ENCODE data around the gene LAPTM5.

The LAPTM5 gene

DNA sequence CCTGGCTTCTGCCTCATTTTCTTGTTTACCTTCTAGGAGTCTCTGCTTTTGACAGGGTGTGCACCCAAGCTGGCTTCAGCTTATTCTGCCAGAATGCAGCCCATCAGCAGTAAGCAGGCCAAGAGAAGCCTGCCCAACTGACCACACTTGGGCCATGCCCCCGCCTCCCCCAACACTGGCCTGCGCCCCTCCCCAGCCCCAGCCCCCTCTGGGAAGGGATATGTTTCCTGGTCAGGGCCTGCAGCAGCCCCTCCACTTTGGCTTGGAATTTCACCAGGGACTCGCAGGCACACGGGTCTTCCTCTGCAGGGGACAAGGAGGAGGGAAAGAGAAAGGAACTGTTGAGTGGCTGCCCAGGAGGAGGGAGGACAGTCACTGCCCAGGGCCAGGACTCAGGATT is 43.5 kb downstream of the LAPTM5 start:
- Histone ChIP-seq H3K9me3 (ENCODE audit: control insufficient read depth, low read length) (peaks cover 8% of the 10 kb centered on the region), H3K27me3 (replicated peaks; ENCODE audit: control insufficient read depth, insufficient read depth, low read length) (peaks cover 7% of the 10 kb centered on the region), H3K4me1 (ENCODE audit: control insufficient read depth, insufficient read depth, low read length) (peaks cover 4% of the 10 kb centered on the region), H3K4me3 (ENCODE audit: low read length) (no peak overlapping the region), H3K36me3 (ENCODE audit: control insufficient read depth, insufficient read depth, low read length, severe bottlenecking) (no peaks in the 10 kb centered on the region), H3K9ac (ENCODE audit: low read length) (no peak overlapping the region)
- no peak for DNase-seq (ENCODE audit: low read depth)

DNA sequence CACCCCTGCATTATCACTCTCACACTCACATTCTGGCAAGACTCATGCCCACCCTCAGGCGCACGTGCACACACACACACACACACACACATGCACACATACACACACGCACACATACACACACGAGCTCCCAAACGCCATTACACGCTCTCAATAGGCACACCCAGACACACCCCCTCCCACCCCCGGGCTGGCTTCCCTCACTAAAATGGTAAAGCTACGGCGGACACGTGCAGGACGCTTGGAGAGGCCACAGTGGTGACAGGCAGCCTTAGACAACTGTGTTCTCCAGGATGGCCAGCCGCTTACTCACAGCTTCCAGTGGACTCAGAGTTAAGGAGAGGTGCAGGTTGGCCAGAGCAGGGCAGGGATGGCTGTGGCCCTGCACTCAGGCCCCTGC is 44.3 kb downstream of the LAPTM5 start:
- H3K9ac ChIP-seq (ENCODE audit: low read length): no peak overlapping the region

DNA sequence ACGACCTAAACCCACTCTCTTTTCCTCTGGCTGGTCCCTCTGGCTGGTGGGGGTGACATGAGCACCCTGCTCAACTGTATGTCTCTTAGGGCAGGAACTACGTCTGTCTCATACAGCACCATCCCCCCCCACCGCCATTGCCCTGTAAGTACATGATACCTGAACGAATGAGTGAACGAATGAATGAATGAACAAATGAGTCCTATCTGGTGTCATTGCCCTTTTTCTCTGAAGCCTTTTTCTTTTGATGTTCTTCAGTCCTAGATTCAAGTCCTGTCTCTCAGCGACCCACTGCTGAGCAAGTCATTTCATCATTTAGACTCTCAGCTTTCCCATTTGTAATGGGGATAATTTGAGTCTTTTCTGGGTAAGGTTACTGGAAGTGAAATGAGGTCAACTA is 45.0 kb downstream of the LAPTM5 start:
- H3K4me3 ChIP-seq (ENCODE audit: low read length): no peak overlapping the region
- no peaks in the 10 kb centered on the region for H3K4me1 ChIP-seq (ENCODE audit: control insufficient read depth, insufficient read depth, low read length)
- no peak overlapping the region for H3K9ac ChIP-seq (ENCODE audit: low read length)
- H3K9me3 ChIP-seq (ENCODE audit: control insufficient read depth, low read length): peaks cover 8% of the 10 kb centered on the region
- DNase-seq (ENCODE audit: low read depth): no peak
- H3K36me3 ChIP-seq (ENCODE audit: control insufficient read depth, insufficient read depth, low read length, severe bottlenecking): no peaks in the 10 kb centered on the region
- peaks cover 7% of the 10 kb centered on the region for H3K27me3 ChIP-seq (replicated peaks; ENCODE audit: control insufficient read depth, insufficient read depth, low read length)

More for the DNA sequence above, 44.3 kb downstream of the LAPTM5 start:
- Histone ChIP-seq H3K4me3 (ENCODE audit: low read length) (no peak overlapping the region), H3K9me3 (ENCODE audit: control insufficient read depth, low read length) (peaks cover 8% of the 10 kb centered on the region), H3K36me3 (ENCODE audit: control insufficient read depth, insufficient read depth, low read length, severe bottlenecking) (no peaks in the 10 kb centered on the region), H3K27me3 (replicated peaks; ENCODE audit: control insufficient read depth, insufficient read depth, low read length) (peaks cover 7% of the 10 kb centered on the region), H3K4me1 (ENCODE audit: control insufficient read depth, insufficient read depth, low read length) (no peaks in the 10 kb centered on the region)
- no peak for DNase-seq (ENCODE audit: low read depth)

DNA sequence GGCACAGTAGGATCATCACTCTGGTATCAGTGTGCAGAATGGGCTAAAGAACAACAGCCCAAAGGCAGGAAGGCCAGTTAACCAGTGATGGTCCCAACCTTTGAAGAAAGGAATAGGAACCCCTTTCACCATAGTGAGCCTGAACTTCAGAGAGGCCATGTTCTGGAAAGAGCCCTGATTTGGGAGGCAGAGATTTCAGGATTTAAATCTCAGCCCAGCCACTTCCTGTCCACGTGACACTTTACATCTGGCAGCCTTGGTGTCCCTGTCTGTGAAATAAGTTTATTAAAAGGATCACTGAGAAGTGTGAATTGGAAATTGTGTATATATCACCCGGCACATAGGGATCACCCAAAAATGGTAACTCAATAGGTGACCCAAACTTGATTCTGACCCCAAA is 47.2 kb downstream of the LAPTM5 start:
- no peak for DNase-seq (ENCODE audit: low read depth)
- no peaks in the 10 kb centered on the region for H3K36me3 ChIP-seq (ENCODE audit: control insufficient read depth, insufficient read depth, low read length, severe bottlenecking)
- H3K4me3 ChIP-seq (ENCODE audit: low read length): no peak overlapping the region
- peaks cover 8% of the 10 kb centered on the region for H3K4me1 ChIP-seq (ENCODE audit: control insufficient read depth, insufficient read depth, low read length)
- no peak overlapping the region for H3K9ac ChIP-seq (ENCODE audit: low read length)
- peaks cover 7% of the 10 kb centered on the region for H3K27me3 ChIP-seq (replicated peaks; ENCODE audit: control insufficient read depth, insufficient read depth, low read length)
- peaks cover 6% of the 10 kb centered on the region for H3K9me3 ChIP-seq (ENCODE audit: control insufficient read depth, low read length)

DNA sequence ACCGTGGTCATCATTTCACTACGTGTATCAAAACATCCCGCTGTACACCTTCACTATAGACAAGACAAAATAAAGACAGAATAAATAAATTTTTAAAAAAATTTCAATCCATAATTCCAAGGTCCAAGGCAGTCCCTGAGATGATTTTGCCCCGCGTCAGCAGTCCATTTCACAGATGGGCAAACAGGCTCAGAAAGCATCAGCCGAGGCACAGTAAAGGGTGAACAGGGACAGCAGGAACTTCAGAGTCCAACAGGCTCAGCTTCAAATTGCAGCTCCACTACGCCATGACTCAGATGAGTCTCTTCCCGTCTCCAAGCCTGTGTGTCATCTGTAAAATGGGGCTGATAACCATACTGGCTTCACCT is 49.2 kb downstream of the LAPTM5 start:
- Histone ChIP-seq H3K36me3 (ENCODE audit: control insufficient read depth, insufficient read depth, low read length, severe bottlenecking) (no peaks in the 10 kb centered on the region), H3K4me1 (ENCODE audit: control insufficient read depth, insufficient read depth, low read length) (peaks cover 26% of the 10 kb centered on the region), H3K4me3 (ENCODE audit: low read length) (no peak overlapping the region), H3K27me3 (replicated peaks; ENCODE audit: control insufficient read depth, insufficient read depth, low read length) (peaks cover 7% of the 10 kb centered on the region), H3K9ac (ENCODE audit: low read length) (no peak overlapping the region), H3K9me3 (ENCODE audit: control insufficient read depth, low read length) (no peaks in the 10 kb centered on the region)
- DNase-seq (ENCODE audit: low read depth): no peak

DNA sequence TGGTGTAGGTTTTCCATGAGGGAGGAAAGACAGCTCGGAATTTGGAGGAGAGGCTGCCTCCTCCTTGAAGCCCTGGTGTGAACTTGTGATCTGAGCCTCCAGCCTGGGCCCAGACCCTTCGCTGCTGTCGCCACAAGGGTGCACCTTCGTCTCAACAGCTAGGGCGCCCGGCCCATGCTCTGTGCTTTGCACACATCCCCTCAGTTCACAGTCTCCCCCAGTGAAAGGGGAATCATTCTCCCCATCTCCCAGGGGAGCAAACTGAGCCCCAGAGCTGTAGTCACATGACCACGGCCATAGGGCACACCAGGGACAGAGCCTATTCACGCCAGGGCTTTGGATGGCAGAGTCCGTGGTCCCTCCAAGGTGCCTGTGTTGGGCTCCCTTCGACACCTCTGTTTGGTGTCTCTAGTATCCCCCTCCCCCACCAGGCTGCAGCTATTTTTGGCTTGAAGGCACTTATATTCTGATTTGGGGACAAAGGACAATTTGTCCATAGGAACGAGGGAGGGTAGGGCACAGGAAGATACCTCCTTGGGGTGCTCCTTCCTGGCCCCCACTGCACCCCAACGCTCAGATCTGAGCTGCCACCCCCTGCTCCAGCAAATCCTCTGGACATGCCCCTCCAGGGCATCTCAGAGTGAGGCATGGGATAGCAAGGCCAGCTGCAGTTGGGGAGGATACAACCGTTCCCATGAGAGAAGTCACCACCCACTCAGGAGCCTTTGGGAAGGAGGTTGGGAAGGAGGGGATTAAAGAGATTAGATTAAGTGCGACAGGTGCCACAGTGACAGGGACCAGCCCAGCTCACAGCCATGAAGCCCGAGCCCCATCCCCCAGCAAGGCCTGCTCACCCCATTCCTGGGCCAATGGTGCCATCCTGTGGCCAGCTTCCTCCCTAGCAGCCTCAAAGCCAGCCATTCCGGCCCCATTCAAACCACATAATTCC is 49.9 kb downstream of the LAPTM5 start:
- Histone ChIP-seq H3K9me3 (ENCODE audit: control insufficient read depth, low read length) (no peaks in the 10 kb centered on the region), H3K9ac (ENCODE audit: low read length) (no peak overlapping the region), H3K27me3 (replicated peaks; ENCODE audit: control insufficient read depth, insufficient read depth, low read length) (peaks cover 7% of the 10 kb centered on the region), H3K4me1 (ENCODE audit: control insufficient read depth, insufficient read depth, low read length) (peaks cover 26% of the 10 kb centered on the region), H3K36me3 (ENCODE audit: control insufficient read depth, insufficient read depth, low read length, severe bottlenecking) (no peaks in the 10 kb centered on the region), H3K4me3 (ENCODE audit: low read length) (no peak overlapping the region)
- DNase-seq (ENCODE audit: low read depth): peak; percentile 87

DNA sequence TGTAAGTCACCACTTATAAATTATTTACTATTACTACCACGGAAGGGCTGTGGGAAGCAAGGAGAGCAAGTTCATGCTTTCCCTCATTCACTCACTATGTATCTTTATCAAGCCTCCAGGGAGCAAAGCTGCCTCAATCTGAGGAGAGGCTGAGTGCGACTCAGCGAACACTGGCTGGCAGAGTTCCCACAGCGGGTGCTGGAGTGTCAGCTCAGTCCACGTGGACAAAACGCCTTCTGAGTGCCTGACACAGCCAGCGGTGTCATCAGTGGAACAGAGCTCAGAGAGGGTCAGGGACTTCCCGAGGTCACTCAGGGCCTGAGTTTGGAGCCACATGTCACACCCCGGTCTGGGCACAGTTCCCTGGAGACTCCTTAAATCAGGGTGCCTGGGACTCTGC is 51.0 kb downstream of the LAPTM5 start:
- H3K9me3 ChIP-seq (ENCODE audit: control insufficient read depth, low read length): no peaks in the 10 kb centered on the region
- peaks cover 27% of the 10 kb centered on the region for H3K4me1 ChIP-seq (ENCODE audit: control insufficient read depth, insufficient read depth, low read length)

DNA sequence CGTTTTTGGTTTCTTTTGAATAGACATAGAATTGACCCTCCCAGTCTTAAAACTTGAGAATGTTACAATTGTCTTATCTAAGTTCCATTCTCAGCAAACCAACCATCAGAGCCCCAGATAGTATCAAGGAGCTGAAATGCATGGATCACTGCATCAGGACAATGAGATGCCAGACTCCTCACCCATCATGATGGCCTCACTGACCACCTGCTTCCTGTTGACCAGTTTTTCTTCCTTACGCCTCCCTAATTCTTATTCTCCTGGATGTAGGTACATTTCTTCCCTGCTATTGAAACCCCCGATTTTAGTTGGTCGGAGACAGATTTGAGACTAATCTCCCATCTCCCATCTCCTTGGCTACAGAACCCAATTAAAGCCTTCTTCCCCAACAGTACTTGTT is 51.9 kb downstream of the LAPTM5 start:
- no peak overlapping the region for H3K4me3 ChIP-seq (ENCODE audit: low read length)
- H3K9ac ChIP-seq (ENCODE audit: low read length): no peak overlapping the region
- H3K4me1 ChIP-seq (ENCODE audit: control insufficient read depth, insufficient read depth, low read length): peaks cover 35% of the 10 kb centered on the region
- no peaks in the 10 kb centered on the region for H3K9me3 ChIP-seq (ENCODE audit: control insufficient read depth, low read length)
- H3K36me3 ChIP-seq (ENCODE audit: control insufficient read depth, insufficient read depth, low read length, severe bottlenecking): no peaks in the 10 kb centered on the region
- H3K27me3 ChIP-seq (replicated peaks; ENCODE audit: control insufficient read depth, insufficient read depth, low read length): no peaks in the 10 kb centered on the region
- DNase-seq (ENCODE audit: low read depth): no peak

More for the DNA sequence above, 51.0 kb downstream of the LAPTM5 start:
- Histone ChIP-seq H3K9ac (ENCODE audit: low read length) (no peak overlapping the region), H3K27me3 (replicated peaks; ENCODE audit: control insufficient read depth, insufficient read depth, low read length) (peaks cover under 1% of the 10 kb centered on the region), H3K36me3 (ENCODE audit: control insufficient read depth, insufficient read depth, low read length, severe bottlenecking) (no peaks in the 10 kb centered on the region), H3K4me3 (ENCODE audit: low read length) (no peak overlapping the region)
- DNase-seq (ENCODE audit: low read depth): peak; percentile 25

DNA sequence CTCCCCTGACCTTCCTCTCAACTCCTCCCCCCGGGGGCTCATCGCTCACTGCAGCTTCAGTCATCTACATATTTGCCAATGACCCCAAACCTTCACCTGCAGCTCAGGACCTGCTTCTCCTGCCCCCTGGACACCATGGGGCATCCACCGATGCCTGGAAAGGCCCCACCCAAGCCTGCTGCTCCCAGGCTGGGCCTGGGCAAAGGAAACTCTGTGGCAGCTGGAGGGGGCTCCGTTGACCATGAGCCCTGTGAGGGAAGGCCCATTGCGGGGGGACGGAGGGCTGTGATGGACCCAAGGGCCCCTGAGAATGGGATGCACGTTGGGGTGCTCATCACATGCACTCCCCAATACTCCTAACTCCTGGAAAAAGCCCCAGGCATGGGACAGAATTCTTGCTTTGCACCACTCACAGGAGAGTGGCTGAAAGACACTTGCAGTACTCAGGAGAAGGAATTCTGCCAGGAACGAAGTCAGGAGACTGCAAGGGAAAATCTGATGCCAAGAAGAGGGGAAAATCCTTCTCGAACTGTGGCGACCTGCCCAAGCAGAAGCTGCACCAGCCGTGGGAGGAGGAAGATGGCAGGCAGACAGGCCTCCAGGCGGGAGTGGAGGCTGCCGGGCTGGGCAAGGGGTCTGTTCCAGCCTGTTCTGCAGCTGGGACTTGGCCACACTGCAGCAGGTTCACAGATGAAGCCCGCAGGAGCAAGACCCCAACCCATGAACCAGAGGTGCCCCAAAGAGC is 52.6 kb downstream of the LAPTM5 start:
- no peak for DNase-seq (ENCODE audit: low read depth)
- no peaks in the 10 kb centered on the region for H3K36me3 ChIP-seq (ENCODE audit: control insufficient read depth, insufficient read depth, low read length, severe bottlenecking)
- no peak overlapping the region for H3K4me3 ChIP-seq (ENCODE audit: low read length)
- H3K9me3 ChIP-seq (ENCODE audit: control insufficient read depth, low read length): no peaks in the 10 kb centered on the region
- H3K9ac ChIP-seq (ENCODE audit: low read length): peak overlapping the region; percentile 40
- H3K4me1 ChIP-seq (ENCODE audit: control insufficient read depth, insufficient read depth, low read length): peaks cover 39% of the 10 kb centered on the region
- no peaks in the 10 kb centered on the region for H3K27me3 ChIP-seq (replicated peaks; ENCODE audit: control insufficient read depth, insufficient read depth, low read length)

DNA sequence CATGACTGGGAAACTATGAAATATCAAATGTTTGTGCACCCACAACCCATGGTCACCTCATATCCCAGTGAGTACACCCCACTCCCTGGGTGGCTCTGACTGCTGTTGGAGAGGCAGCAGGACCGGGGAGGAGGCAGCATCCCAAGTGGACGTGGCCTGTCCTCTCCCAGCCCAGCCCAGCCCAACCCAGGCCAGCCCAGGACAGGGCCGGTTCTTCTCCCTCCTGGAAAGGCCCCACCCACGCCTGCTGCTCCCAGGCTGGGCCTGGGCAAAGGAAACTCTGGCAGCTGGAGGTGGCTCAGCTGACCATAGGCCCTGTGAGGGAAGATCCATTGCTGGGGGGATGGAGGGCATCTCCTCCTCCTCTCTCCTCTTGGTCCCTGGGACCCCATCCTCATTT is 53.3 kb downstream of the LAPTM5 start:
- Histone ChIP-seq H3K9me3 (ENCODE audit: control insufficient read depth, low read length) (no peaks in the 10 kb centered on the region), H3K9ac (ENCODE audit: low read length) (peak overlapping the region; percentile 57), H3K27me3 (replicated peaks; ENCODE audit: control insufficient read depth, insufficient read depth, low read length) (no peaks in the 10 kb centered on the region), H3K4me3 (ENCODE audit: low read length) (no peak overlapping the region), H3K4me1 (ENCODE audit: control insufficient read depth, insufficient read depth, low read length) (peaks cover 39% of the 10 kb centered on the region), H3K36me3 (ENCODE audit: control insufficient read depth, insufficient read depth, low read length, severe bottlenecking) (no peaks in the 10 kb centered on the region)
- peak; percentile 34 for DNase-seq (ENCODE audit: low read depth)

DNA sequence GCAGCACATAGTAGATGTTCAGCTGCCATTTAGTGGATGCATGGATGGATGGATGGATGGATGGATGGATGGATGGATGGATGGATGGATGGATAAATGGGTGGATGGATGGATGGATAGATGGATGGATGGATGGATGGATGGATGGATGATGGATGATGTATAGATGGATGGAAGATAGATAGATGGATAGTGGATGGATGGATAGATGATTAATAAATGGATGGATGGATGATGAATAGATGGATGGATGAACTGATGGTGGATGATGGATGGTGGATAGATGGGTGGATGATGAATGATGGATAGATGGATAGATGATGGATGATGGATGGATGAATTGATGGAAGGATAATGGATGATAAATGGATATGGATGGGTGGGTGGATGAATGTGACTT is 54.8 kb downstream of the LAPTM5 start:
- Histone ChIP-seq H3K36me3 (ENCODE audit: control insufficient read depth, insufficient read depth, low read length, severe bottlenecking) (no peaks in the 10 kb centered on the region), H3K9me3 (ENCODE audit: control insufficient read depth, low read length) (no peaks in the 10 kb centered on the region)
- DNase-seq (ENCODE audit: low read depth): no peak

More for the DNA sequence above, 54.8 kb downstream of the LAPTM5 start:
- Histone ChIP-seq H3K27me3 (replicated peaks; ENCODE audit: control insufficient read depth, insufficient read depth, low read length) (no peaks in the 10 kb centered on the region), H3K4me1 (ENCODE audit: control insufficient read depth, insufficient read depth, low read length) (peaks cover 54% of the 10 kb centered on the region), H3K9ac (ENCODE audit: low read length) (no peak overlapping the region), H3K4me3 (ENCODE audit: low read length) (no peak overlapping the region)

All from adipocyte (in vitro differentiated cells).